SJCRH30 (cell line): ENCODE measurements around the gene ST7. TPM values are rescaled to one million over a fixed set of nuclear protein-coding genes. Genes with fewer than 3 reads are reported as not detected.
"Not testable (repeated sequence)": the region's sequence is repeated elsewhere in the genome, so short reads cannot be mapped to it uniquely, and the experiment has no call there.

Source experiments
- DNase-seq, 2 experiments: peaks; one replicate each; pipeline ENCODE4 v3.0.0-alpha.2; 2015 to 2020
- H3K27ac ChIP-seq: fragments of 250-450 bp; sonication (Bioruptor Pico); 2 replicates; pipeline ENCODE4 v1.5.1; 2020; ENCODE audit warnings: mild to moderate bottlenecking, moderate library complexity
- H3K27me3 ChIP-seq: fragments of 250-450 bp; sonication (Bioruptor Pico); 2 replicates; pipeline ENCODE4 v1.5.1; 2020; ENCODE audit warnings: mild to moderate bottlenecking, moderate library complexity
- H3K36me3 ChIP-seq: fragments of 250-450 bp; sonication (Bioruptor Pico); 2 replicates; pipeline ENCODE4 v1.5.1; 2020; ENCODE audit warnings: mild to moderate bottlenecking, moderate library complexity
- H3K4me1 ChIP-seq: fragments of 250-450 bp; sonication (Bioruptor Pico); 2 replicates; pipeline ENCODE4 v1.5.1; 2020; ENCODE audit warnings: mild to moderate bottlenecking, moderate library complexity
- H3K4me3 ChIP-seq: fragments of 250-450 bp; sonication (Bioruptor Pico); 2 replicates; pipeline ENCODE4 v1.5.1; 2020; ENCODE audit warnings: mild to moderate bottlenecking, moderate library complexity
- H3K9me3 ChIP-seq: fragments of 250-450 bp; sonication (Bioruptor Pico); replicated peaks from 2 replicates; pipeline ENCODE4 v1.5.1; 2020; ENCODE audit warnings: mild to moderate bottlenecking, moderate library complexity
- total RNA-seq: library from RNA; depleted of rRNA; stranded (reverse); fragments of >200 nt; shearing (Covaris generic); gene quantifications from 2 replicates; pipeline ENCODE4 v1.2.3, GENCODE V29; 2014

The ST7 gene
- total RNA-seq, 1 experiment from 2014 or later = 35.7 TPM

DNA sequence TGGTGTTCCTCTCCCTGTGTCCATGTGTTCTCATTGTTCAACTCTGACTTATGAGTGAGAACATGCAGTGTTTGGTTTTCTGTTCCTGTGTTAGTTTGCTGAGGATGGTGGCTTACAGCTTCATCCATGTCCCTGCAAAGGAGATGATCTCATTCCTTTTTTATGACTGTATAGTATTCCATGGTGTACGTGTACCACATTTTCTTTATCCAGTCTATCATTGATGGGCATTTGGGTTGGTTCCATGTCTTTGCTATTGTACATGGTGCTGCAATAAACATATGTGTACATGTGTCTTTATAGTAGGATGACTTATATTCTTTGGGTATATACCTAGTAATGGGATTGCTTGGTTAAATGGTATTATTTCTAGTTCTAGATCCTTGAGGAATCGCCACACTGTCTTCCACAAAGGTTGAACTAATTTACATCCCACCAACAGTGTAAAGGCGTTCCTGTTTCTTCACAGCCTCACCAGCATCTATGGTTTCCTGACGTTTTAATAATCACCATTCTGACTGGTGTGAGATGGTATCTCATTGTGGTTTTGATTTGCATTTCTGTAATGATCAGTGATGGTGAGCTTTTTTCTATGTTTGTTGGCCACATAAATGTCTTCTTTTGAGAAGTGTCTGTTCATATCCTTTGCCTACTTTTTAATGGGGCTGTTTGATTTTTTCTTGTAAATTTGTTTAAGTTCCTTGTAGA is 8.8 kb downstream of the ST7 start:
- H3K27me3 ChIP-seq, H3K27ac ChIP-seq, DNase-seq, H3K4me1 ChIP-seq, H3K4me3 ChIP-seq, H3K36me3 ChIP-seq, H3K9me3 ChIP-seq: not testable (repeated sequence)

DNA sequence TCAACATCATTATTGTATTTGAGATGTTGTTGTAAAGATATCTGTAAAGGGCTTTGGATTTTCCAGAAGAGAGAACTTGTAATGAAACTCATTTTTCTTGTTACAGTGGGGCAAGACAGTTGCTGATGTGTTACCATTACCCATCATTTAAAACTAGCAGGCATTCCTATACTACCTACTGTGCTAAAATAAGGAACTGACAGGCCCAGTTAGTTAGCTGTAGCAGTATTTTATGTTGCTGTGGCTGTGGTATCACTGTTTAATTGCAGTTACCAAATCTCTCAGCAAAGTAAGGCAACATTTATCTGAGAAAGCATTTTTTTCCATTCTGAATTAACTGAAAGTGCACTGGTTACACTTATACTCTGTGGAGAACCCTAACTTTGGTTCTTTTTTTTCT is 9.9 kb downstream of the ST7 start:
- Histone ChIP-seq H3K4me3 (no peak overlapping the region), H3K4me1 (peaks cover 4% of the 10 kb centered on the region), H3K27ac (no peak overlapping the region), H3K27me3 (no peaks in the 10 kb centered on the region), H3K9me3 (no peaks in the 10 kb centered on the region), H3K36me3 (peaks cover 3% of the 10 kb centered on the region)
- no peak for DNase-seq

DNA sequence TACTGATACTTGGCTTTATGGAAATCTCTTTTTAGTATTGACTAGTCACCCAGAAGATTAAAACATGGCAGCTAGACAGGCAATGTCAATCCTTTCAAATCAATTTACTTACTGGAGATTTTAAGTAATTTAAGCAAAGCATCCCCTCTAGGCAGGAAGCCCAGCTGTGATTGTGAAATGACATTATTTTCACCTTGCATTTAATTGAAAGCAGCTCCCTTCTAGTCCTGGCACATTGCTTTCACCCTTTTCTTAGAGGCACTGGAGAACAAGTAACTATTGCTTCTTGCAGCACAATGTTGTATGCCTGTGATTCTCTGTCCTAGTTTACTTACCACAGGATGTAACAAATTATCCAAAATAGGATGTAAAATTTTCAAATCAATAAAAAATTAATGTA is 13.3 kb downstream of the ST7 start:
- H3K36me3 ChIP-seq = peaks cover 3% of the 10 kb centered on the region
- H3K4me1 ChIP-seq = peaks cover 17% of the 10 kb centered on the region
- no peak overlapping the region for H3K4me3 ChIP-seq
- no peaks in the 10 kb centered on the region for H3K9me3 ChIP-seq
- no peak overlapping the region for H3K27ac ChIP-seq
- no peak for DNase-seq
- no peaks in the 10 kb centered on the region for H3K27me3 ChIP-seq

DNA sequence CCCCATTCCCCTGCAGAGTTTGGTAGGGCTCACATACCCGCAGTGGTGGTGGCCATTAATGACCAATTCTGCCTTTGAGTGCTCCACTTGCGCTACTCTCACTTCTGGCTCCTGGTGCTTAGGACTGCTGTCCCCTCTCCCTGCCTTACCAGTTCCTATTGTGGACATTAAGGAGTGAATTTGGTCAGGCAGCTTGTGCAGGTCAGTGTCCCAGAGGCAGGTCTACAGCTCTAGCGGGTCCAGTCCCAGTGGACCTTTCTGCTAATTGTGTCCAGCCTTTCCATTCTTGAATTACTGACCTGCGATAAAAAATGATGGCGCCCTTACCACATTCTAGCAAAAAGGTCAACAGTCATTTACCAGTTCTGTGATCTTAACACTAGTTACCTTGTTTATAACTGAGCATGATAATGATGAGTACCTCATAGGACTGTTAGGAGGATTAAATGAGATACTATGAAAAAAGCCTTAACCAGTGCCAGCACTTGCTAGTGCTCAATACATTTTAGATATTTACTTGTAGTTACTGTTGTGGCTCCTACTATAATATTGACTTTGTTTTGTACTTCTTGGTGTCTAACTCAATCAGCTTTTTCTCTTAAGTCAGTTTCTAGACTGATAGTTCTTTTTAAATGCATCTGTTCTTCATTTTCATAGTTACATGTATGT is 14.1 kb downstream of the ST7 start:
- Histone ChIP-seq H3K36me3 (peaks cover 1% of the 10 kb centered on the region), H3K9me3 (no peaks in the 10 kb centered on the region), H3K4me1 (peaks cover 17% of the 10 kb centered on the region), H3K27ac (no peak overlapping the region), H3K4me3 (no peak overlapping the region), H3K27me3 (no peaks in the 10 kb centered on the region)
- no peak for DNase-seq

DNA sequence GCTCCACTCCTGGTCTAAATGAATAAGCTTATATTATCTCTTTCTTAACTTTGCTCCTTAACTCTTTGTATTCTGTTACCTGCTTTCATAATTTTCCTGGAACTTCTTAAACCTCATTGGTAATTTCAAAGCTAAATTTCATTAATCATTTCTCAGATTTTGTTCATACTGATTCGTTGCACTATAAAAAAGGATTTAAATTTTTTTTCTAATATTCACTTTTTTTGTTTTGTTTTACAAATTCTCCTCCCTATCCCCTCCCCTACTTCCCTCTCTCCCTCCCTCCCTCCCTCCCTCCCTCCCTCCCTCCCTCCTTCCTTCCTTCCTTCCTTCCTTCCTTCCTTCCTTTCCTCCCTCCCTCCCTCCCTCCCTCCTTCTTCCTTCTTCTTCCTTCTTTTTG is 14.7 kb downstream of the ST7 start:
- no peak for DNase-seq
- Histone ChIP-seq H3K9me3 (no peaks in the 10 kb centered on the region), H3K36me3 (no peaks in the 10 kb centered on the region; the same call in 1 of the 2 replicates), H3K27ac (no peak overlapping the region), H3K4me3 (no peak overlapping the region), H3K27me3 (no peaks in the 10 kb centered on the region), H3K4me1 (peaks cover 17% of the 10 kb centered on the region)

DNA sequence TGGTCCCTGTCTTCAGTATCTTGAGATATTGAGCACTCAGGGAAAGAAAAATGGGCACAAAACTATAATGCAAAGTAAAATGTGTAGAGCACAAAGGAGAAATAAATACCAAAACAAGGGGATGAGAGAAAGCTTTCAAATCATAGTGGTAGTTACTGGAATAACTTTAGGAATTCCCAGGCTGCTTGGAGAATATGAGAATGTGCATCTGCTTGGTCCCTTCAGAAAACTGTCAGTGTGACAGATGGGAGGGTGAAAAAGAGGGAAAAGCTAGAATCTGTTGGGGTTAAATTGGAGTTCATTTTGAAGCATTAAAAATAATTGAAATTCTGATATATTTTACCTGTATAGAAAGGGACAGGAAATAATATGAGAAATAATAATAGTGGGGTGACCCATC is 15.3 kb downstream of the ST7 start:
- peak overlapping the region; percentile 40 for H3K27ac ChIP-seq
- H3K4me3 ChIP-seq = no peak overlapping the region
- peaks cover 1% of the 10 kb centered on the region for H3K36me3 ChIP-seq
- no peaks in the 10 kb centered on the region for H3K9me3 ChIP-seq
- H3K4me1 ChIP-seq = peaks cover 17% of the 10 kb centered on the region
- H3K27me3 ChIP-seq = no peaks in the 10 kb centered on the region
- DNase-seq = peak; percentile 45 to 78

DNA sequence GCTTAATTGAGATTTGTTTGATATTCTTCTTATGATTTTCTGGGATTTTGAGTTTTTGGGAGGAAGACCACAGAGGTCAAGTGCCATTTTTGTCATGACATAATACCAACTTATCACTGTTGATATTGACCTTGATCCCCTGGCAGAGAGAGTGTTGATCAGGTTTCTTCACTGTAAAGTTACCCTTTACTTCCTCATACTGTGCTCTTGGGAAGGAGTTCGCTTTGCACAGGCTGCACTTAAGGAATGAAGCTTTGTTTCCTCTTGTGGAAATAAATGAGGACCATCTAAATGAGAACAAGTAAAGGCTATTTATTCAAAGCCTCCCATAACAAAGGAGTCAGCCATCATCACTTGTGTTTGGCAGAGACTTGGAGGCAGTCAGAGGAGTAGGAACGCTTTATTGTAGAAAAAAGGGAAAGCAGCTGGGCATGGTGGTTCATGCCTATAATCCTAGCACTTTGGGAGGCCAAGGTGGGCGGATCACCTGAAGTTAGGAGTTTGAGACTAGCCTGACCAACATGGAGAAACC is 16.1 kb downstream of the ST7 start:
- Histone ChIP-seq H3K4me1 (peaks cover 17% of the 10 kb centered on the region), H3K4me3 (no peak overlapping the region), H3K27me3 (no peaks in the 10 kb centered on the region), H3K9me3 (no peaks in the 10 kb centered on the region), H3K36me3 (peaks cover 3% of the 10 kb centered on the region), H3K27ac (no peak overlapping the region; the same call in 1 of the 2 replicates)
- no peak for DNase-seq

DNA sequence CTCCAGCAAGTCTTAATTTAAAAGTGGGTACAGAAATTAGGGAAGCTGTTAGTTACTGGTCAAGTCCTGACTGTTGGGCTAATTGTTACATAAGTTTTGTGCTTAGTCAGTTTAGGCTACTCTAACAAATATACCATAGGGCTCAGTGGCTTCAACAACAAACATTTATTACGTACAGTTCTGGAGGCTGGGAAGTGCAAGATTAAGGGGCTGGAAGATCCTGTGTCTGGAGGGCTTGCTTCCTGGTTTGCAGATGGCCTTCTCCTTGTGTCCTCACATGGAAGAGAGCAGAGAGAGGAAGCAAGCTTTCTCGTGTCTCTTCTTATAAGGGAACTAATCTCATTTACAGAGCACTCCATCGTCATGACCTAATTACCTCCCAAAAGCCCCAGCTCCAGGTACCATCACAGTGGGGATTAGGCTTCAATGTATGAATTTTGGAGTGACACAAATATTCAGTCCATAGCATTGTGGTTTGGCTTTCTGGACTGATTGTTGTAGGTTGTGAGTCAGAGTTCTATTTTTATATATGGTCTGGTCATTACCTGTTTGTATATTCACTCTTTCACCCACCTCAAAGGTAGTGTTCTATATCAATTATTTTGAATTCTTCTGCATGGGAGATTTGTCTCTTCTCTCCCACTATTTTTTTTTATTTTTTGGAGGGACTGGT is 17.1 kb downstream of the ST7 start:
- H3K27me3 ChIP-seq = no peaks in the 10 kb centered on the region

DNA sequence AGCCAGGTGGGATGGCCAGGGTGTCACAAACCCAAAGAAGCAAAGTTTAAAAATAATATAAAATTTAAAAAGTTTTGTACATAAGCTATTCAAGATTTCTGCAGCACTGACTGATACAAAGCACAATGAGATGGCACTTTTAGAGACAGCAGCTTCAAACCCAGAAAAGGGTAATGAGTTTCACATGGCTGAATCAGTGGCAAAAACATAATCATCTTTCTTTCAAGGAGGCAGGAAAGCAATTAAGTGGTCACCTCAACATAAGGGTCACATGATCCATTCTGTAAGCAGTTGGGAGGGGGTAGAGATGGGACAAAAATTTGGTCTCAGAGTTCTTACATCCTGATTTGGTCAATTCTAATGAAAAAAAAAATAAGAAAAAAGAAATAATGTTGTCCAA is 17.9 kb downstream of the ST7 start:
- peaks cover 17% of the 10 kb centered on the region for H3K4me1 ChIP-seq
- H3K27me3 ChIP-seq, H3K36me3 ChIP-seq, DNase-seq, H3K4me3 ChIP-seq, H3K27ac ChIP-seq, H3K9me3 ChIP-seq: not testable (repeated sequence)

More for the DNA sequence above, 17.1 kb downstream of the ST7 start:
- H3K9me3 ChIP-seq = no peaks in the 10 kb centered on the region
- peaks cover 5% of the 10 kb centered on the region for H3K36me3 ChIP-seq
- no peak overlapping the region for H3K4me3 ChIP-seq
- DNase-seq = no peak
- peaks cover 17% of the 10 kb centered on the region for H3K4me1 ChIP-seq
- H3K27ac ChIP-seq = no peak overlapping the region

DNA sequence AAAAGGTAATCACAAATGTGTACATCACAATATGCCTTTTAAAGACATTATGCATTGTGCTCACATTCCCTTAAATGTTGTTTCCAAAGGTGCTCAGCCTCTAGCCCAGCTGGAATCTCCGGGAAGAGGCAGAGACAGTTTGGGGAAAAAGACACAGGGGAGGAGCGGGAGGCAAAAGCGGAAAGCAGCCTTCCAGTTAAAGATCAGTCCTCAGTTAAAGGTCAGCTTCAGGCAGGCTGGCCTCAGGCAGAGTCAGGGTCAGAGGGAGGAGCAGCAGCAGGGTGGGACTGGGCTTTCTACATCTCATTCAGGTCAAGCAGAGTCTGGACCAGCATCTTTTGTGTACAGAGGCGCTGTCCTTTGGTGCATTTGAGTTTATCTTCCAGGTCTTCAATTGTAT is 18.6 kb downstream of the ST7 start:
- Histone ChIP-seq H3K9me3 (no peaks in the 10 kb centered on the region), H3K36me3 (peaks cover 5% of the 10 kb centered on the region), H3K4me3 (no peak overlapping the region), H3K27ac (no peak overlapping the region), H3K4me1 (peaks cover 17% of the 10 kb centered on the region), H3K27me3 (no peaks in the 10 kb centered on the region)
- DNase-seq = no peak

DNA sequence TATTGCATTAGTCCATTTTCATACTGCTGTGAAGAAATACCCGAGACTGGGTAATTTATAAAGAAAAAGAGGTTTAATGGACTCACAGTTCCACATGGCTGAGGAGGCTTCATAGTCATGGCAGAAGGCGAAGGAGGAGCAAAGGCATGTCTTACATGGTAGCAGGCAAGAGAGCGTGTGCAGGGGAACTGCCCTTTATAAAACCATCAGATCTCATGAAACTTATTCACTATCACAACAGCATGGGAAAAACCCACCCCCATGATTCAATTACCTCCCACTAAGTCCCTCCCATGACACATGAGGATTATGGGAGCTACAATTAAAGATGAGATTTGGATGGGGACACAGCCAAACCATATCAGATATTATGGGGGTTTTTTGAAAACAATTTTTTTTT is 21.7 kb downstream of the ST7 start:
- not testable (repeated sequence) for H3K27ac ChIP-seq, H3K27me3 ChIP-seq, DNase-seq, H3K4me3 ChIP-seq, H3K4me1 ChIP-seq, H3K9me3 ChIP-seq, H3K36me3 ChIP-seq

DNA sequence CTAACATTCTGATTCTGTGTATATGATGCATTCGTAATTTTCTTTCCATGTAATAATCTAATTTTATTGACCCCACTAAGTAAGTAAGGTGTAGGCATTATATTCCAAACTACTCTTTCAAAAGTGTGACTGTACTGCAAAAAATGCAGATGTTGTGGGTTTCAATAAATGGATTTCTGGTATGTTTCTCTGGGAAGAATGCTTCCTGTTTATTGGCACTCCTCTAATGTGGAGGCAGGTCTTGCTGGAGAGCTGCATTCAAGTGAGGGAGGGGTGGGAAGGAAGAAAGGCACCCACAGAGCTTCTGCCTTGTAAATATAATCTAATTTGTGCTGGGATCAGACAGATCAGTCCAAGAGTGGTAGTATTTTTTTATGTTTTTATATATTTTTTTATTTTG is 23.9 kb downstream of the ST7 start:
- Histone ChIP-seq H3K27ac (no peak overlapping the region), H3K4me3 (no peak overlapping the region), H3K4me1 (no peaks in the 10 kb centered on the region; the same call in 1 of the 2 replicates), H3K36me3 (peaks cover 5% of the 10 kb centered on the region), H3K27me3 (no peaks in the 10 kb centered on the region), H3K9me3 (no peaks in the 10 kb centered on the region)
- DNase-seq = no peak

DNA sequence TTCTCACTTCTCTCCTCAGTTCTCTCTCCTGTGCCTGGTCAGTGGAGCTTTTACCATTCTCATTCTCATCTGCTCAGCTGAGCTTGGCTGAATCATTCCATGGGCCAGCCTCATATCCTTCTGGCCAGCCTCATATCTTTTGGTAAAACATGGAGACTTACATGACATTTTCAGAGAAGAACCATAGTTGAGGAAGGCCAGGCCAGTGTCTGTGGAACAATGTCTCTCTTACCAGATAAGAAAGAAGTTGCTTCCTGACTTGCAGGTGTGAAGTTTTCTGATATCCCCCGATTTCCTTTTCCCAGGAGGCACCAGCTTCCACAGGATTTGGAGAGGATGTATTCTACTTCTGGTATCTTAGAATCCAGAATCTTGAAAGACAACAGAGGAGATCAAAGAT is 24.7 kb downstream of the ST7 start:
- H3K36me3 ChIP-seq = peaks cover 5% of the 10 kb centered on the region
- DNase-seq = no peak
- no peaks in the 10 kb centered on the region; the same call in 1 of the 2 replicates for H3K4me1 ChIP-seq
- H3K27me3 ChIP-seq = no peaks in the 10 kb centered on the region
- no peaks in the 10 kb centered on the region for H3K9me3 ChIP-seq
- no peak overlapping the region for H3K4me3 ChIP-seq
- H3K27ac ChIP-seq = no peak overlapping the region

DNA sequence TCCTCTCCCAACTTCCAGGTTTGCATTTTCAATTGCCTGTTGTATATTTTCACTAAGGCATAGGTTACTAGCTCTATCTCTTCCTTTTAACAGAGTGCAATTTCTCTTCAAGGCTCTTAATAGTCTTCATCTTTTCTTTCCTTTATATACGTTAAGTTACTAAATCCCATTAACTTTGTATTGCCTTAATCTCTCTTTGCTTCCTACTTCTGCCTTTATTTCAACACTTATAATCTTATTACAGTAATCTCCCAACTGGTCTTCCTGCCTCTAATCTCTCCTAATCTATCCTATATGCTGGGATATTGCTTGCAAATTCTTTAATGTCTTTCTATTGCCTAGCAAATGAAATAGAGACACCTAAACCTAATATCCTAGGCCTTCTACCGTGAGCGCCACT is 26.1 kb downstream of the ST7 start:
- Histone ChIP-seq H3K4me1 (no peaks in the 10 kb centered on the region; the same call in 1 of the 2 replicates), H3K36me3 (peaks cover 2% of the 10 kb centered on the region; the same call in 1 of the 2 replicates), H3K4me3 (no peak overlapping the region), H3K9me3 (no peaks in the 10 kb centered on the region), H3K27me3 (no peaks in the 10 kb centered on the region), H3K27ac (no peak overlapping the region)
- no peak for DNase-seq

DNA sequence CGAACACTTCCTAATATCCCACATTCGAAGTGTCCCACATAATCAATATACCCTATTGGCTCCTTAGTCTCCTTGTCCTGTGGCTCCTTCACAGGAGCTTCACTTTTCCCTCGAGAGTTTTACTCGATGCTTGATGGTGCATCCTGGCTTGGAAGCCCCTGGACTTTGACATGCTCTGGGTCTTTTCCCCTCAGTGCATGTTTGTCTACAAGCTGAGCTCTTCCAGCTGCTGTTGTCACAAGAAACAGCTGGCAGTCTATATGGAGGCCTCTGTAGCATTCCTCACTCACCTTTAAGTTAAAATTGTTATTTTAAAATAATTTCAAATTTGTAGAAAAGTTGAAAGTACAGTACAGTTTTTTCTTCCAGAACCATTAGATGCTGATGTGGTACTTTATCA is 27.1 kb downstream of the ST7 start:
- no peak for DNase-seq
- Histone ChIP-seq H3K4me1 (no peaks in the 10 kb centered on the region; the same call in 1 of the 2 replicates), H3K4me3 (no peak overlapping the region)

More for the DNA sequence above, 27.1 kb downstream of the ST7 start:
- Histone ChIP-seq H3K27ac (no peak overlapping the region), H3K36me3 (no peaks in the 10 kb centered on the region), H3K9me3 (no peaks in the 10 kb centered on the region), H3K27me3 (no peaks in the 10 kb centered on the region)
